K562 (cell line): ENCODE measurements around the gene BLTP2. TPM values are rescaled to one million over a fixed set of nuclear protein-coding genes. Genes with fewer than 3 reads are reported as not detected.

Source experiments
- DMBX1 ChIP-seq: fragments of 250-450 bp; sonication (Bioruptor Pico); IDR thresholded peaks from 2 replicates; pipeline ENCODE4 v1.8.0; 2022; ENCODE audit warnings: inconsistent platforms, mild to moderate bottlenecking, moderate library complexity, borderline replicate concordance
- ETV5 ChIP-seq: sonication (generic); formaldehyde crosslinking; IDR thresholded peaks from 2 replicates; pipeline ENCODE4 v1.4.0; 2020; ENCODE audit warnings: low read depth, mild to moderate bottlenecking, missing genetic modification reagents
- IRF2 ChIP-seq: sonication (generic); formaldehyde crosslinking; IDR thresholded peaks from 2 replicates; pipeline ENCODE4 v1.8.1; 2022; ENCODE audit warnings: mild to moderate bottlenecking, missing genetic modification reagents
- MCM2 ChIP-seq: fragments of 450-650 bp; IDR thresholded peaks from 2 replicates; pipeline ENCODE4 v1.6.1; 2017; ENCODE audit warnings: low read depth, mild to moderate bottlenecking
- POLR2B ChIP-seq: fragments of 450-650 bp; IDR thresholded peaks from 2 replicates; pipeline ENCODE4 v1.6.1; 2018; ENCODE audit warnings: low read depth; ENCODE audit not compliant: partially characterized antibody
- SMARCE1 ChIP-seq: fragments of 450-650 bp; IDR thresholded peaks from 2 replicates; pipeline ENCODE4 v1.7.1; 2016; ENCODE audit warnings: mild to moderate bottlenecking
- TAF1 ChIP-seq: IDR thresholded peaks from 2 replicates; pipeline ENCODE4 v1.6.1; 2011; ENCODE audit warnings: mild to moderate bottlenecking, low read length, moderate library complexity; ENCODE audit not compliant: insufficient read depth, control insufficient read depth, severe bottlenecking; ENCODE audit errors: extremely low read depth
- ZNF143 ChIP-seq: sonication (generic); formaldehyde crosslinking; IDR thresholded peaks from 2 replicates; pipeline ENCODE4 v1.9.0; 2022; ENCODE audit warnings: mild to moderate bottlenecking, missing genetic modification reagents
- ZNF316 ChIP-seq: fragments of 450-650 bp; IDR thresholded peaks from 2 replicates; pipeline ENCODE4 v1.6.1; 2016
- ZNF57 ChIP-seq: fragments of 450-650 bp; formaldehyde crosslinking; IDR thresholded peaks from 2 replicates; pipeline ENCODE4 v1.4.0; 2020; ENCODE audit warnings: mild to moderate bottlenecking, moderate library complexity
- ZNF766 ChIP-seq: fragments of 200-800 bp; sonication (Bioruptor generic); conservative IDR thresholded peaks from 2 replicates; pipeline ENCODE4 v1.6.1; 2016; ENCODE audit warnings: missing genetic modification characterization, missing compliant biosample characterization
- polyA plus RNA-seq, 8 experiments: library from polyadenylated mRNA; depleted of rRNA in 4 of 8; stranded (reverse) in 5 of 8; unstranded in 3 of 8; fragments of >200 nt; fragmentation: Nextera tagmentation in 2 of 8; fragmentation: Illumina TruSeq in 1 of 8; extraction: Ambion mirVana in 2 of 8; extraction: Trizol in 1 of 8; gene quantifications; 2 replicates each; pipeline versions ENCODE4 v1.2.1 to v1.2.3, GENCODE V29; 2011 to 2014; ENCODE audit warnings: inconsistent platforms in 1 of 8, missing spikeins in 1 of 8
- total RNA-seq, 7 experiments: library from RNA; depleted of rRNA in 6 of 7; stranded (reverse); fragments of >200 nt in 6 of 7; fragmentation: Illumina TruSeq in 2 of 7; extraction: Trizol in 2 of 7; gene quantifications; 2 replicates each; pipeline versions ENCODE4 v1.2.1 to v1.2.3, GENCODE V29; 2011 to 2021; ENCODE audit warnings: low replicate concordance in 1 of 7
- TF ChIP-seq, protein P1 (sequence below): sonication (generic); formaldehyde crosslinking; IDR thresholded peaks from 2 replicates; pipeline ENCODE4 v1.8.0; 2022; ENCODE audit warnings: mild to moderate bottlenecking, missing genetic modification reagents
- TF ChIP-seq, protein P2 (sequence below), 2 experiments: fragments of 200-800 bp in 1 of 2; sonication (Bioruptor generic) in 1 of 2; sonication (generic) in 1 of 2; formaldehyde crosslinking in 1 of 2; IDR thresholded peaks in 1 of 2; conservative IDR thresholded peaks in 1 of 2; 2 replicates each; pipeline versions ENCODE4 v1.5.0 to v1.6.1; 2016 to 2020; ENCODE audit warnings: missing compliant biosample characterization in 1 of 2, missing genetic modification characterization in 1 of 2, missing genetic modification reagents in 1 of 2
- TF ChIP-seq, protein P3 (sequence below): sonication (generic); IDR thresholded peaks from 2 replicates; pipeline ENCODE4 v1.6.1; 2016
- TF ChIP-seq, protein P4 (sequence below): IDR thresholded peaks from 2 replicates; pipeline ENCODE4 v1.6.1; 2012; ENCODE audit warnings: low read depth, low read length, improper control_type of control experiment, borderline replicate concordance
- TF ChIP-seq, protein P5 (sequence below): sonication (generic); formaldehyde crosslinking; IDR thresholded peaks from 2 replicates; pipeline ENCODE4 v1.8.0; 2022; ENCODE audit warnings: mild to moderate bottlenecking, missing genetic modification reagents, borderline replicate concordance

BLTP2 gene
- total and polyA plus RNA-seq, 9 of the 15 experiments (the other 6 are each of a cell fraction or from before 2014, with no cell fraction given), result 14.7 to 174 (median 103) TPM

DNA sequence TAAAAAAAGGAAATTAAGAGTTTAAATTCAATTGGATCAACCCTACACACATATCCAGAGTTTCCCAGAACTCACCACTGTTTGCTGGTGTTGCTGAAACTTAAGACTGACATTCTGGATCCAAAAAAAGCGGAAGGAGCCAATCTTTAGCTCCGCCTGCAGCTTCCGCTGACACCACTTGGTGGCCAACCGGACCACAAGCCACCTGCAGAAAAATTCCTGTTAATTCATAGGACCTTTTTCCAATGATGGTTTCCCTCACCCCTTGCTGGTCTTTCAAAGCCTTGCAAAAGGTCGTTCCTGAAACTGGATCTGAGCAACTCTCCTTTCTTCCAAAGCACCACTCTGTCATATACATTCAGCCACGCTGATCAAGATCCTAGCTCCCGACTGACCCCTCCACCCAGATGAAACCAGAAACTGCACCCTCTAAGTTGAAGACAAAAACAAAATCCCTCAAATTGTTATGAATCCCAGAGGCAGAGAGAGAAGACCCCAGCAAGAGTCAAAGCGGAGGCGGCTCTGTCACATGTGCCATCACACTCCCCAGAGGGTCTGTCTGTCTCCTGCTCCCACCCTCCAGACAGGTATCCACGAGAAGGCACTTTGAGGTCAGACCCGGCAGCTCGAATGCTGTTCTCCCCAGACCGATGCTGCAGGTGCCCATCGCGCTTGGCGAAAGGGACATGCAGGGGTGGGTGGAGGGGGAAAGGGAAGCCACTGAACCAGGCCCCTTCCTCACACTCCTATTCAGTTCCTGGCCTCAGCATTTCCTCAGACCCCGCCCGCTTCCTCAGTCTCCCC lies 773 bp downstream of the BLTP2 start (continued):
- TF ChIP-seq, protein P1, sequence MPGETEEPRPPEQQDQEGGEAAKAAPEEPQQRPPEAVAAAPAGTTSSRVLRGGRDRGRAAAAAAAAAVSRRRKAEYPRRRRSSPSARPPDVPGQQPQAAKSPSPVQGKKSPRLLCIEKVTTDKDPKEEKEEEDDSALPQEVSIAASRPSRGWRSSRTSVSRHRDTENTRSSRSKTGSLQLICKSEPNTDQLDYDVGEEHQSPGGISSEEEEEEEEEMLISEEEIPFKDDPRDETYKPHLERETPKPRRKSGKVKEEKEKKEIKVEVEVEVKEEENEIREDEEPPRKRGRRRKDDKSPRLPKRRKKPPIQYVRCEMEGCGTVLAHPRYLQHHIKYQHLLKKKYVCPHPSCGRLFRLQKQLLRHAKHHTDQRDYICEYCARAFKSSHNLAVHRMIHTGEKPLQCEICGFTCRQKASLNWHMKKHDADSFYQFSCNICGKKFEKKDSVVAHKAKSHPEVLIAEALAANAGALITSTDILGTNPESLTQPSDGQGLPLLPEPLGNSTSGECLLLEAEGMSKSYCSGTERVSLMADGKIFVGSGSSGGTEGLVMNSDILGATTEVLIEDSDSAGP, result no peak
- TF ChIP-seq, protein P2, sequence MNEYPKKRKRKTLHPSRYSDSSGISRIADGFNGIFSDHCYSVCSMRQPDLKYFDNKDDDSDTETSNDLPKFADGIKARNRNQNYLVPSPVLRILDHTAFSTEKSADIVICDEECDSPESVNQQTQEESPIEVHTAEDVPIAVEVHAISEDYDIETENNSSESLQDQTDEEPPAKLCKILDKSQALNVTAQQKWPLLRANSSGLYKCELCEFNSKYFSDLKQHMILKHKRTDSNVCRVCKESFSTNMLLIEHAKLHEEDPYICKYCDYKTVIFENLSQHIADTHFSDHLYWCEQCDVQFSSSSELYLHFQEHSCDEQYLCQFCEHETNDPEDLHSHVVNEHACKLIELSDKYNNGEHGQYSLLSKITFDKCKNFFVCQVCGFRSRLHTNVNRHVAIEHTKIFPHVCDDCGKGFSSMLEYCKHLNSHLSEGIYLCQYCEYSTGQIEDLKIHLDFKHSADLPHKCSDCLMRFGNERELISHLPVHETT (CRISPR knock-in tag; conservative IDR thresholded peaks at IDR 0.05 in 1 of 2, IDR thresholded peaks at IDR 0.05 in 1 of 2), result no peak; a peak in 1 of 4 replicates
- TF ChIP-seq ETV5 (CRISPR knock-in tag) (no peak), MCM2 (no peak), ZNF143 (CRISPR knock-in tag) (no peak), ZNF766 (CRISPR knock-in tag) (no peak), IRF2 (no peak), ZNF57 (CRISPR knock-in tag) (no peak), TAF1 (peak; percentile 11), DMBX1 (CRISPR knock-in tag) (no peak), SMARCE1 (no peak), POLR2B (no peak), ZNF316 (no peak)
- TF ChIP-seq, protein P3, sequence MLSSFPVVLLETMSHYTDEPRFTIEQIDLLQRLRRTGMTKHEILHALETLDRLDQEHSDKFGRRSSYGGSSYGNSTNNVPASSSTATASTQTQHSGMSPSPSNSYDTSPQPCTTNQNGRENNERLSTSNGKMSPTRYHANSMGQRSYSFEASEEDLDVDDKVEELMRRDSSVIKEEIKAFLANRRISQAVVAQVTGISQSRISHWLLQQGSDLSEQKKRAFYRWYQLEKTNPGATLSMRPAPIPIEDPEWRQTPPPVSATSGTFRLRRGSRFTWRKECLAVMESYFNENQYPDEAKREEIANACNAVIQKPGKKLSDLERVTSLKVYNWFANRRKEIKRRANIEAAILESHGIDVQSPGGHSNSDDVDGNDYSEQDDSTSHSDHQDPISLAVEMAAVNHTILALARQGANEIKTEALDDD, result no peak
- TF ChIP-seq, protein P4, sequence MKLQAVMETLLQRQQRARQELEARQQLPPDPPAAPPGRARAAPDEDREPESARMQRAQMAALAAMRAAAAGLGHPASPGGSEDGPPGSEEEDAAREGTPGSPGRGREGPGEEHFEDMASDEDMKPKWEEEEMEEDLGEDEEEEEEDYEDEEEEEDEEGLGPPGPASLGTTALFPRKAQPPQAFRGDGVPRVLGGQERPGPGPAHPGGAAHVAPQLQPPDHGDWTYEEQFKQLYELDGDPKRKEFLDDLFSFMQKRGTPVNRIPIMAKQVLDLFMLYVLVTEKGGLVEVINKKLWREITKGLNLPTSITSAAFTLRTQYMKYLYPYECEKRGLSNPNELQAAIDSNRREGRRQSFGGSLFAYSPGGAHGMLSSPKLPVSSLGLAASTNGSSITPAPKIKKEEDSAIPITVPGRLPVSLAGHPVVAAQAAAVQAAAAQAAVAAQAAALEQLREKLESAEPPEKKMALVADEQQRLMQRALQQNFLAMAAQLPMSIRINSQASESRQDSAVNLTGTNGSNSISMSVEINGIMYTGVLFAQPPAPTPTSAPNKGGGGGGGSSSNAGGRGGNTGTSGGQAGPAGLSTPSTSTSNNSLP, result no peak
- TF ChIP-seq, protein P5, sequence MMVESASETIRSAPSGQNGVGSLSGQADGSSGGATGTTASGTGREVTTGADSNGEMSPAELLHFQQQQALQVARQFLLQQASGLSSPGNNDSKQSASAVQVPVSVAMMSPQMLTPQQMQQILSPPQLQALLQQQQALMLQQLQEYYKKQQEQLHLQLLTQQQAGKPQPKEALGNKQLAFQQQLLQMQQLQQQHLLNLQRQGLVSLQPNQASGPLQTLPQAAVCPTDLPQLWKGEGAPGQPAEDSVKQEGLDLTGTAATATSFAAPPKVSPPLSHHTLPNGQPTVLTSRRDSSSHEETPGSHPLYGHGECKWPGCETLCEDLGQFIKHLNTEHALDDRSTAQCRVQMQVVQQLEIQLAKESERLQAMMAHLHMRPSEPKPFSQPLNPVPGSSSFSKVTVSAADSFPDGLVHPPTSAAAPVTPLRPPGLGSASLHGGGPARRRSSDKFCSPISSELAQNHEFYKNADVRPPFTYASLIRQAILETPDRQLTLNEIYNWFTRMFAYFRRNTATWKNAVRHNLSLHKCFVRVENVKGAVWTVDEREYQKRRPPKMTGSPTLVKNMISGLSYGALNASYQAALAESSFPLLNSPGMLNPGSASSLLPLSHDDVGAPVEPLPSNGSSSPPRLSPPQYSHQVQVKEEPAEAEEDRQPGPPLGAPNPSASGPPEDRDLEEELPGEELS (CRISPR knock-in tag), result no peak
